ENCODE results near the gene PRR7. TPM values are rescaled to one million over a fixed set of nuclear protein-coding genes. Genes with fewer than 3 reads are reported as not detected.

The PRR7 gene
- total RNA-seq, 1 experiment from 2014 or later: 19.5 TPM

DNA sequence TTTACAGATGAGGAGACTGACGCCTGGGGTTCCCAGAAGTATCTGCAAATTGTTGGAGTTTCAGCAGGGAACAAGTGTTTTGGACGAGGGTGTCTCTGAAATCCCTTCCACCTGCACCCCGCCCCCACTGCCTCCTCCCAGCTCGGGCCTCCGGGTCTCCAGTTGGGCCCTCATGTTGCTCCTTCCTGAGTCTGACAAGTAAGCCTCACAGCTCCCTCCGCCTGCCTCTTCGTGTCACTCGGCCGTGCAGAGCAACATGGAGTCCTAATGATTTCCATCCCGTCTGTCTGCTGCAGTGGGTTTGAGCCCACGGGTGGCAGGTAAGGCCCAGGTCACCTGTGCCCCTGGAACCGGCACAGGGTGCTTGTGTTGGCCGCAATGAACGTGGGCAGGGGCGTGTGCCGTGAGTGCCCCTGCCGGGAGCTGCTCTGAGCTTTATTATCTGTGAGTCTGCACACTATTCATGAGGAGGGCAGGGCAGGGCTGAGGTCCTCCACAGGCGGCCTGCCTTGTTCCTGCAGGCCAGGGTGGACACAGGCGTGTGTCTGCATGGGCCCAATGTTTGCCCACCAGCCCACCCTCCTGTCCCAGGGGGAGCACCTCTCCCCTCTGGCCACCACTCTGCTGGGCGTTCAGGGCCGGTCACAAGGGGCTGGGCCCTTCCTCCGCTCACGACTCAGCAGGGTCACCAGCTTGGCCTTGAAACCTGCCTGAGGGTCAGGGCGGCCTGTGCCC lies 56.9 kb downstream of the PRR7 start:
- in situ Hi-C loops (cut with HindIII; ENCODE audit: low sequenced_read_pairs): no loop called here
- DNase-seq (ENCODE audit: low spot score): no peak

- DNase-seq (ENCODE audit: low spot score): no peak
- in situ Hi-C loops (cut with HindIII; ENCODE audit: low sequenced_read_pairs): no loop called here
These were observed 57.8 kb downstream of the PRR7 start for GRCh38 chr5:177504086-177505056.

- in situ Hi-C loops (cut with HindIII; ENCODE audit: low sequenced_read_pairs): no loop called here
- DNase-seq (ENCODE audit: low spot score): no peak
These were observed 58.5 kb downstream of the PRR7 start for GRCh38 chr5:177505075-177505474.

Other genes with a start within 250 kb of the PRR7 start
- 24.6 and 25.1 TPM in 2 replicates for gene RAB24, start 143.1 kb upstream of the PRR7 start, total RNA-seq (2014; rRNA removed; shearing (Covaris generic))
- gene PRELID1, start 143.0 kb upstream of the PRR7 start, total RNA-seq (2014; rRNA removed; shearing (Covaris generic)): 393 and 426 TPM in 2 replicates
- 26.8 and 38.5 TPM in 2 replicates for gene MXD3, start 134.9 kb upstream of the PRR7 start, total RNA-seq (2014; rRNA removed; shearing (Covaris generic))
- gene LMAN2, start 95.1 kb upstream of the PRR7 start, total RNA-seq (2014; rRNA removed; shearing (Covaris generic)): 257 and 339 TPM in 2 replicates
- 72.9 and 91.8 TPM in 2 replicates for gene RGS14, start 88.9 kb upstream of the PRR7 start, total RNA-seq (2014; rRNA removed; shearing (Covaris generic))
- gene SLC34A1, start 62.4 kb upstream of the PRR7 start, total RNA-seq (2014; rRNA removed; shearing (Covaris generic)): not detected in 2 replicates
- gene PFN3, start 46.2 kb upstream of the PRR7 start, total RNA-seq (2014; rRNA removed; shearing (Covaris generic)): not detected in 2 replicates
- gene F12, start 37.2 kb upstream of the PRR7 start, total RNA-seq (2014; rRNA removed; shearing (Covaris generic)): 3.1 and 11.4 TPM in 2 replicates
- gene GRK6, start 20.1 kb upstream of the PRR7 start, total RNA-seq (2014; rRNA removed; shearing (Covaris generic)): 58.6 and 62.3 TPM in 2 replicates
- gene DBN1, start 26.8 kb downstream of the PRR7 start, total RNA-seq (2014; rRNA removed; shearing (Covaris generic)): 295 and 370 TPM in 2 replicates
- gene PDLIM7, start 50.8 kb downstream of the PRR7 start, total RNA-seq (2014; rRNA removed; shearing (Covaris generic)): 297 and 299 TPM in 2 replicates
- 0.85 and 6.3 TPM in 2 replicates for gene DOK3, start 63.0 kb downstream of the PRR7 start, total RNA-seq (2014; rRNA removed; shearing (Covaris generic))
- 96.6 and 166 TPM in 2 replicates for gene DDX41, start 70.1 kb downstream of the PRR7 start, total RNA-seq (2014; rRNA removed; shearing (Covaris generic))
- gene FAM193B, start 107.7 kb downstream of the PRR7 start, total RNA-seq (2014; rRNA removed; shearing (Covaris generic)): 29.0 and 45.3 TPM in 2 replicates
- gene TMED9, start 145.4 kb downstream of the PRR7 start, total RNA-seq (2014; rRNA removed; shearing (Covaris generic)): 126 and 127 TPM in 2 replicates
- gene B4GALT7, start 153.3 kb downstream of the PRR7 start, total RNA-seq (2014; rRNA removed; shearing (Covaris generic)): 28.3 and 46.6 TPM in 2 replicates

Measured in G401 (cell line).